BLaER1 treated with 17β-estradiol and CSF1 and Interleukin-3, amounts not matched to agents 10 nM and 100 nM (cell line): Measurements from ENCODE around the gene KLHL18.

ENCODE experiments used
- H3K27ac ChIP-seq, 11 experiments: shearing (Covaris generic); formaldehyde crosslinking; 2 replicates each; pipeline ENCODE4 v1.8.1; 2022
- H3K27me3 ChIP-seq, 11 experiments: shearing (Covaris generic); formaldehyde crosslinking; 2 replicates each; pipeline ENCODE4 v1.8.1; 2022
- H3K36me3 ChIP-seq, 11 experiments: shearing (Covaris generic); formaldehyde crosslinking; 2 replicates each; pipeline ENCODE4 v1.8.1; 2022
- H3K4me1 ChIP-seq, 10 experiments: shearing (Covaris generic); formaldehyde crosslinking; 2 replicates each; pipeline ENCODE4 v1.8.1; 2022
- H3K4me2 ChIP-seq, 11 experiments: shearing (Covaris generic); formaldehyde crosslinking; 2 replicates each; pipeline ENCODE4 v1.8.1; 2022
- H3K4me3 ChIP-seq, 10 experiments: shearing (Covaris generic); formaldehyde crosslinking; 2 replicates each; pipeline ENCODE4 v1.8.1; 2022
- H3K9ac ChIP-seq, 11 experiments: shearing (Covaris generic); formaldehyde crosslinking; 2 replicates each; pipeline ENCODE4 v1.8.1; 2022
- H3K9me3 ChIP-seq, 11 experiments: shearing (Covaris generic); formaldehyde crosslinking; replicated peaks in 1 of 11; 2 replicates each; pipeline ENCODE4 v1.8.1; 2022
- H4K20me1 ChIP-seq, 11 experiments: shearing (Covaris generic); formaldehyde crosslinking; 2 replicates each; pipeline ENCODE4 v1.8.1; 2022
- Cebpa-rat ChIP-seq, 11 experiments: shearing (Covaris generic); IDR thresholded peaks; 2 replicates each; pipeline ENCODE4 v1.8.1; 2022

Gene KLHL18

DNA sequence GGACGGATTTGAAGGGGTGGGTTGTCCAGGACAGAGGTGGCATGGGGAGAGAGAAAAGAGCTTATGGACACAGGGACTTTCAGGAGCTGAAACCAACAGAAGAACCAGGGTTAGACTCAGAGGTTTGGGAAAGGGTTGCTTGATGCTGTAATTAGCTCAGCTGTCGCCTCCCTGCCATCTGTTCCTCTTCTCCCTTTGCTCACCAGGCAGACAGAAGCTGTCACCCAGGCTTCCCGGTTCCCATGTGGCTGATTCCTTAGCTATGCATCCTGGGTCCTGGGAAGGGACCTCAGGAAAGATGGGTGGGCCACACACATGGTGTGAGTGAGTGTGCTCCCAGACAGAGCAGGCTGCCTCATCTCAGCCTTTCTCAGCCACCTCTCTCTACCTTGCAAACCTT, 112.1 kb downstream of the KLHL18 start:
- Histone ChIP-seq H3K4me1 (peaks cover 10 to 32% (median 20%) of the 10 kb centered on the region in 10 experiments; a peak in 19 of 20 replicates), H3K4me3 (no peak overlapping the region), H3K27me3 (no peaks in the 10 kb centered on the region), H3K9me3 (no peaks in the 10 kb centered on the region), H3K27ac (no peak overlapping the region), H4K20me1 (peaks cover 63 to 100% (median 98%) of the 10 kb centered on the region in 11 experiments), H3K36me3 (peaks cover 46 to 93% (median 70%) of the 10 kb centered on the region in 11 experiments), H3K4me2 (no peak overlapping the region), H3K9ac (0 out of 22 replicates have a peak overlapping the region, but pooled peaks of 1 of the 11 experiments have one; percentile 20)
- TF ChIP-seq Cebpa-rat (IDR thresholded peaks at IDR 0.05), result no peak
